ENCODE results near the gene TMEM8B.

Gene TMEM8B

GRCh38 chr9:35835216-35835632 is 6.2 kb downstream of the TMEM8B start:
- TF ChIP-seq EZH2phosphoT487 (IDR thresholded peaks at IDR 0.05; ENCODE audit: low read length) (no peak), CTCF (IDR thresholded peaks at IDR 0.05; ENCODE audit: low read length) (peak; percentile 32)
- Histone ChIP-seq H3K27me3 (replicated peaks; ENCODE audit: insufficient read depth, low read length) (no peaks in the 10 kb centered on the region), H3K36me3 (replicated peaks; ENCODE audit: insufficient read depth, low read length) (no peaks in the 10 kb centered on the region), H3K4me2 (ENCODE audit: low read depth, low read length) (no peak overlapping the region), H3F3A (ENCODE audit: insufficient read depth, low read length) (peaks cover 10% of the 10 kb centered on the region), H3K4me3 (ENCODE audit: low read length) (no peak overlapping the region), H3K27ac (ENCODE audit: low read length) (no peak overlapping the region), H3K9me3 (replicated peaks; ENCODE audit: insufficient read depth, low read length) (no peaks in the 10 kb centered on the region), H3K79me2 (ENCODE audit: low read length) (no peaks in the 10 kb centered on the region), H3K4me1 (ENCODE audit: low read length) (peaks cover 30% of the 10 kb centered on the region), H4K20me1 (ENCODE audit: insufficient read depth, low read length) (no peaks in the 10 kb centered on the region), H2AFZ (ENCODE audit: low read length) (no peak overlapping the region), H3K9ac (ENCODE audit: low read length) (no peak overlapping the region), H3K9me2 (replicated peaks; ENCODE audit: insufficient read depth, low read length) (no peaks in the 10 kb centered on the region)
- no peak for DNase-seq

DNA sequence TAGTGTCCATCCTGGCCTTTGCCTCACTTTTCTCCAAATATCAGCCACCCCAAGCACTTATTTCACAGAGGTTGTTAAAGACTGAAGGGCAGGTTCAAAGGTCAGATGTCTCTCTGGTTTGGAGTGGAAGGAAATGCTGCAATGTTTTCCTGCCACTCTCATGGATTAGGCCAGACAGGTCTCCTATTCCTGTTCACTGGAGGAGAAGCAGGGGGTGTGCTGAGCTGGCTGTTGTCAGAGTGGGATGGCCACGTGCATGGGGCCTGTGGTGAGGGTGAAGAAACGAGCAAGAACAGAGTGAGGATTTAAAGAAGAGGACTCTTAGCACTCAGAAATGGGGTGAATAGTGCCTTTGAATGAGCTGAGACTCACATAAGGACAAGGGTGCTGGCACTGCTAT is 6.7 kb downstream of the TMEM8B start:
- Histone ChIP-seq H3K4me3 (ENCODE audit: low read length) (no peak overlapping the region), H3K27ac (ENCODE audit: low read length) (no peak overlapping the region), H3K36me3 (replicated peaks; ENCODE audit: insufficient read depth, low read length) (no peaks in the 10 kb centered on the region), H2AFZ (ENCODE audit: low read length) (no peak overlapping the region), H3K4me1 (ENCODE audit: low read length) (peaks cover 28% of the 10 kb centered on the region), H4K20me1 (ENCODE audit: insufficient read depth, low read length) (no peaks in the 10 kb centered on the region), H3K27me3 (replicated peaks; ENCODE audit: insufficient read depth, low read length) (no peaks in the 10 kb centered on the region), H3K9me3 (replicated peaks; ENCODE audit: insufficient read depth, low read length) (no peaks in the 10 kb centered on the region), H3K9ac (ENCODE audit: low read length) (no peak overlapping the region), H3K9me2 (replicated peaks; ENCODE audit: insufficient read depth, low read length) (no peaks in the 10 kb centered on the region), H3F3A (ENCODE audit: insufficient read depth, low read length) (peaks cover 10% of the 10 kb centered on the region), H3K79me2 (ENCODE audit: low read length) (no peaks in the 10 kb centered on the region), H3K4me2 (ENCODE audit: low read depth, low read length) (no peak overlapping the region)
- TF ChIP-seq CTCF (IDR thresholded peaks at IDR 0.05; ENCODE audit: low read length) (no peak), EZH2 (optimal IDR thresholded peaks at IDR 0.05; ENCODE audit: low read depth, low read length) (no peak), EZH2phosphoT487 (IDR thresholded peaks at IDR 0.05; ENCODE audit: low read length) (no peak)
- no peak for DNase-seq

- DNase-seq, result no peak
- Histone ChIP-seq H3K4me3 (ENCODE audit: low read length) (no peak overlapping the region), H3K4me2 (ENCODE audit: low read depth, low read length) (no peak overlapping the region), H3K4me1 (ENCODE audit: low read length) (peaks cover 28% of the 10 kb centered on the region), H3F3A (ENCODE audit: insufficient read depth, low read length) (peaks cover 10% of the 10 kb centered on the region), H3K27ac (ENCODE audit: low read length) (no peak overlapping the region), H2AFZ (ENCODE audit: low read length) (no peak overlapping the region), H3K27me3 (replicated peaks; ENCODE audit: insufficient read depth, low read length) (no peaks in the 10 kb centered on the region), H3K79me2 (ENCODE audit: low read length) (no peaks in the 10 kb centered on the region), H4K20me1 (ENCODE audit: insufficient read depth, low read length) (no peaks in the 10 kb centered on the region), H3K9me3 (replicated peaks; ENCODE audit: insufficient read depth, low read length) (no peaks in the 10 kb centered on the region), H3K9me2 (replicated peaks; ENCODE audit: insufficient read depth, low read length) (no peaks in the 10 kb centered on the region), H3K36me3 (replicated peaks; ENCODE audit: insufficient read depth, low read length) (no peaks in the 10 kb centered on the region), H3K9ac (ENCODE audit: low read length) (no peak overlapping the region)
- no peak for TF ChIP-seq EZH2phosphoT487 (IDR thresholded peaks at IDR 0.05; ENCODE audit: low read length)
- TF ChIP-seq CTCF (IDR thresholded peaks at IDR 0.05; ENCODE audit: low read length), result no peak
- no peak for TF ChIP-seq EZH2 (optimal IDR thresholded peaks at IDR 0.05; ENCODE audit: low read depth, low read length)
These were observed 7.6 kb downstream of the TMEM8B start for GRCh38 chr9:35836595-35836994.
